GM06990 (cell line): Measurements from ENCODE around the gene TNS3.
"Not testable (repeated sequence)": the region's sequence is repeated elsewhere in the genome, so short reads cannot be mapped to it uniquely, and the experiment has no call there.

ENCODE experiments used
- DNase-seq: peaks from one replicate; pipeline ENCODE4 v3.0.0-alpha.2; 2011; ENCODE audit not compliant: insufficient read length; ENCODE audit errors: extremely low read depth
- H3K27me3 ChIP-seq: replicated peaks from 2 replicates; pipeline ENCODE4 v1.6.0; 2011; ENCODE audit warnings: low read length; ENCODE audit not compliant: control insufficient read depth, insufficient read depth
- H3K36me3 ChIP-seq: 2 replicates; pipeline ENCODE4 v1.5.1; 2011; ENCODE audit warnings: low read length; ENCODE audit not compliant: control insufficient read depth, insufficient read depth
- H3K4me3 ChIP-seq: replicated peaks from 2 replicates; pipeline ENCODE4 v1.5.1; 2011; ENCODE audit warnings: low read depth, mild to moderate bottlenecking, control low read depth, low read length
- CTCF ChIP-seq: IDR thresholded peaks from 2 replicates; pipeline ENCODE4 v1.5.1; 2011; ENCODE audit warnings: low read length, control low read depth, mild to moderate bottlenecking, inconsistent platforms; ENCODE audit not compliant: insufficient read depth, poor library complexity, severe bottlenecking

Gene TNS3

GRCh38 chr7:47609803-47610452, 28.0 kb upstream of the TNS3 start:
- DNase-seq, result no peak
- no peaks in the 10 kb centered on the region; the same call in none of the 2 replicates for H3K27me3 ChIP-seq
- no peak for TF ChIP-seq CTCF

DNA sequence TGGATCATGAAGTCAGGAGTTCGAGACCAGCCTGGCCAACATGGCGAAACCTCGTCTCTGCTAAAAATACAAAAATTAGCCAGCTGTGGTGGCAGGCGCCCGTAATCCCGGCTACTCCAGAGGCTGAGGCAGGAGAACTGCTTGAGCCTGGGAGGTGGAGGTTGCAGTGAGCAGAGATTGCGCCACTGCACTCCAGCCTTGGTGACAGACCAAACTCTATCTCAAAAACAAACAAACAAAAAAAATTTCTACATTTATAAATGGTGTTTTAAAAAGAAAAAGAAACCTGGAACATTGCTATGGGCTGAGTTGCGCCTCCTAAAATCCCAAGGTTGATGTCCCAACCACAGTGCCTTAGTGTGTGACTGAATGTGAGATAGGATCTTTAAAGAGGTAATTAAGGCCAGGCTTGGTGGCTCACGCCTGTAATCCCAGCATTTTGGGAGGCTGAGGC, 24.7 kb upstream of the TNS3 start:
- H3K27me3 ChIP-seq, H3K4me3 ChIP-seq, H3K36me3 ChIP-seq, DNase-seq: not testable (repeated sequence)

More at GRCh38 chr7:47609803-47610452, 28.0 kb upstream of the TNS3 start:
- no peaks in the 10 kb centered on the region for H3K36me3 ChIP-seq
- H3K4me3 ChIP-seq, result no peak overlapping the region

- no peaks in the 10 kb centered on the region for H3K36me3 ChIP-seq
- TF ChIP-seq CTCF, result no peak
- H3K4me3 ChIP-seq, result no peak overlapping the region
- DNase-seq, result no peak
- no peaks in the 10 kb centered on the region; the same call in none of the 2 replicates for H3K27me3 ChIP-seq
These were observed 24.1 kb upstream of the TNS3 start for GRCh38 chr7:47605816-47606575.

DNA sequence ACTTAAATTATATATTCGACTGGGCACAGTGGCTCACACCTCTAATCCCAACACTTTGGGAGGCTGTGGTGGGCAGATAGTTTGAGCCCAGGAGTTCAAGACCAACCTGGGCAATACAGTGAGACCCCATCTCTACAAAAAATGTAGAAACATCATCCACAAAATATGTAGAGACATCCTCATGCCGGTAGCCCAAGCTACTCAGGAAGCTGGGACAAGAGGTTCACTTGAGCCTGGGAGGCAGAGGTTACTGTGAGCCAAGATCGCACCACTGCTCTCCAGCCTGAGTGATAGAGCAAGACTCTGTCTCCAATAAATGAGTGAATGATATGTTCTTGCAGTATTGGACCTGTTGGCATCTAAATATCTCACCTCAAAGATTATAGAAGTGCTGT, 22.6 kb upstream of the TNS3 start:
- TF ChIP-seq CTCF, result no peak
- Histone ChIP-seq H3K4me3 (no peak overlapping the region), H3K36me3 (no peaks in the 10 kb centered on the region), H3K27me3 (no peaks in the 10 kb centered on the region; the same call in 1 of the 2 replicates)
- no peak for DNase-seq

GRCh38 chr7:47603514-47604255, 21.8 kb upstream of the TNS3 start:
- not testable (repeated sequence) for H3K27me3 ChIP-seq, H3K36me3 ChIP-seq, H3K4me3 ChIP-seq, DNase-seq

DNA sequence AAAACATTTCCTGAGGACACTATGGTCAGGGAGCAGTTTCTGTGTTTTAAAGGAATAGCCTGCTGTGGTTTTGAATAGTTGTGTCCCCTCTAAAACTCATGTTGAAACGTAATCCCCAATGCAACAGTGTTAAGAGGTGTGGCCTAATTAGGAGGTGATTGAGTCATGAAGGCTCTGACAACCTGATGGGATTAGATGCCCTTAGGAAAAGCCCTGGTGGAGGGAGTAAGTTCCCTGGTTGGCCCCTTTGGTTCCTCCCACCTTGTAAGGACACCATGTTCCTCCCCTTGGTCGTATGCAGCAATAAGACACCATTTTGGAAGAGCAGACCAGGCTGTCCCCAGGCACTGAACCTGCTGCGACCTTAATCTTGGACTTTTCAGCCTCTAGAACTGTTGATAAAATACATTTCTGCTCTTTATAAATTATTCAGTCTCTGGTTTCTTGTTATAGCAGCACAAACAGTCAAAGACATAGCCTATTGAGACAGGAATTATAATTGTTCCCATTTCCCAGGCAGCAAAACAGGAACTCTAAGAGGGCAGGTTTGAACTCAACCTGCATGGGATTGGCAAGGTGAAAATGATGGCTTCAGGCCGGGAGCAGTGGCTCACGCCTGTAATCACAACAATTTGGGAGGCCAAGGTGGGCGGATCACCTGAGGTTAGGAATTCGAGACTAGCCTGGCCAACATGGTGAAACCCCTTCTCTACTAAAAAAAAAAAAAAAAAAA, 20.5 kb upstream of the TNS3 start:
- Histone ChIP-seq H3K27me3 (no peaks in the 10 kb centered on the region), H3K4me3 (no peak overlapping the region), H3K36me3 (no peaks in the 10 kb centered on the region)
- no peak for DNase-seq
- no peak for TF ChIP-seq CTCF
